Smooth muscle cell (in vitro differentiated cells): ENCODE measurements around the gene TMEM88. TPM values are rescaled to one million over a fixed set of nuclear protein-coding genes. Genes with fewer than 3 reads are reported as not detected.

ENCODE experiments used
- DNase-seq: peaks from one replicate; lab custom pipeline; 2025; ENCODE audit not compliant: unreplicated experiment; lab: John Stamatoyannopoulos, UW
- H2AFZ ChIP-seq: fragments of 200-600 bp; sonication (generic); 2 replicates; pipeline ENCODE4 v1.6.0; 2016; ENCODE audit warnings: antibody characterized with exemption, low read depth, mild to moderate bottlenecking
- H3F3A ChIP-seq: fragments of 200-600 bp; sonication (generic); 2 replicates; pipeline ENCODE4 v1.6.0; 2017; ENCODE audit warnings: antibody characterized with exemption, low read depth
- H3K27ac ChIP-seq: fragments of 200-600 bp; sonication (generic); 2 replicates; pipeline ENCODE4 v1.5.1; 2016; ENCODE audit warnings: low read depth, mild to moderate bottlenecking
- H3K27me3 ChIP-seq: fragments of 200-600 bp; sonication (generic); 2 replicates; pipeline ENCODE4 v1.6.1; 2016; ENCODE audit warnings: low read depth, mild to moderate bottlenecking
- H3K36me3 ChIP-seq: fragments of 200-600 bp; sonication (generic); 2 replicates; pipeline ENCODE4 v1.5.1; 2016; ENCODE audit warnings: low read depth
- H3K4me1 ChIP-seq: fragments of 200-600 bp; sonication (generic); 2 replicates; pipeline ENCODE4 v1.5.1; 2016; ENCODE audit warnings: low read depth
- H3K4me2 ChIP-seq: fragments of 200-600 bp; sonication (generic); 2 replicates; pipeline ENCODE4 v1.6.0; 2016; ENCODE audit warnings: mild to moderate bottlenecking
- H3K4me3 ChIP-seq: fragments of 200-600 bp; sonication (generic); 2 replicates; pipeline ENCODE4 v1.5.1; 2016; ENCODE audit warnings: mild to moderate bottlenecking
- H3K79me2 ChIP-seq: fragments of 200-600 bp; sonication (generic); 2 replicates; pipeline ENCODE4 v1.6.0; 2016; ENCODE audit warnings: low read depth, mild to moderate bottlenecking
- H3K9ac ChIP-seq: fragments of 200-600 bp; sonication (generic); 2 replicates; pipeline ENCODE4 v1.6.0; 2016; ENCODE audit warnings: low read depth
- H3K9me3 ChIP-seq: fragments of 200-600 bp; sonication (generic); replicated peaks from 2 replicates; pipeline ENCODE4 v1.5.1; 2016; ENCODE audit warnings: low read depth
- H4K20me1 ChIP-seq: fragments of 200-600 bp; sonication (generic); 2 replicates; pipeline ENCODE4 v1.6.0; 2016; ENCODE audit warnings: low read depth
- CTCF ChIP-seq: fragments of 200-600 bp; sonication (generic); IDR thresholded peaks from 2 replicates; pipeline ENCODE4 v1.5.1; 2017; ENCODE audit warnings: borderline replicate concordance, mild to moderate bottlenecking, antibody characterized with exemption; ENCODE audit not compliant: insufficient read depth, poor library complexity, severe bottlenecking
- WGBS: methylation state at CpG from one replicate; pipeline ENCODE4 v1.1.7; 2016; ENCODE audit warnings: low lambda C conversion rate; 5-methylcytosine and 5-hydroxymethylcytosine counted together
- polyA plus RNA-seq: library from polyadenylated mRNA; unstranded; fragments of >200 nt; fragmentation: Nextera tagmentation; extraction: Ambion mirVana; gene quantifications from 2 replicates; pipeline ENCODE4 v1.2.1, GENCODE V29; 2016
- total RNA-seq: library from RNA; depleted of rRNA; stranded (reverse); fragments of >200 nt; gene quantifications from 2 replicates; pipeline ENCODE4 v1.2.3, GENCODE V29; 2014

The TMEM88 gene
- total and polyA plus RNA-seq, 2 experiments from 2014 or later = 5.1 to 16.1 TPM

GRCh38 chr17:7842380-7843256, 12.2 kb upstream of the TMEM88 start:
- Histone ChIP-seq H3K9ac (peak overlapping the region; percentile 100), H3K9me3 (no peaks in the 10 kb centered on the region), H3K79me2 (peaks cover 50% of the 10 kb centered on the region), H3K4me3 (peak overlapping the region; percentile 66), H3K4me2 (peak overlapping the region; percentile 90), H3K27ac (peak overlapping the region; percentile 100), H3K4me1 (peaks cover 26% of the 10 kb centered on the region), H4K20me1 (peaks cover 61% of the 10 kb centered on the region), H3K36me3 (no peaks in the 10 kb centered on the region), H3K27me3 (no peaks in the 10 kb centered on the region), H2AFZ (no peak overlapping the region), H3F3A (peaks cover 38% of the 10 kb centered on the region)
- DNase-seq = peak; percentile 84
- no peak for TF ChIP-seq CTCF
- WGBS = 1% methylated on average over 45 of the region's 47 CpGs

- Histone ChIP-seq H3K9ac (peak overlapping the region; percentile 100), H2AFZ (no peak overlapping the region)
Measured at GRCh38 chr17:7843257-7843535, 11.7 kb upstream of the TMEM88 start.

DNA sequence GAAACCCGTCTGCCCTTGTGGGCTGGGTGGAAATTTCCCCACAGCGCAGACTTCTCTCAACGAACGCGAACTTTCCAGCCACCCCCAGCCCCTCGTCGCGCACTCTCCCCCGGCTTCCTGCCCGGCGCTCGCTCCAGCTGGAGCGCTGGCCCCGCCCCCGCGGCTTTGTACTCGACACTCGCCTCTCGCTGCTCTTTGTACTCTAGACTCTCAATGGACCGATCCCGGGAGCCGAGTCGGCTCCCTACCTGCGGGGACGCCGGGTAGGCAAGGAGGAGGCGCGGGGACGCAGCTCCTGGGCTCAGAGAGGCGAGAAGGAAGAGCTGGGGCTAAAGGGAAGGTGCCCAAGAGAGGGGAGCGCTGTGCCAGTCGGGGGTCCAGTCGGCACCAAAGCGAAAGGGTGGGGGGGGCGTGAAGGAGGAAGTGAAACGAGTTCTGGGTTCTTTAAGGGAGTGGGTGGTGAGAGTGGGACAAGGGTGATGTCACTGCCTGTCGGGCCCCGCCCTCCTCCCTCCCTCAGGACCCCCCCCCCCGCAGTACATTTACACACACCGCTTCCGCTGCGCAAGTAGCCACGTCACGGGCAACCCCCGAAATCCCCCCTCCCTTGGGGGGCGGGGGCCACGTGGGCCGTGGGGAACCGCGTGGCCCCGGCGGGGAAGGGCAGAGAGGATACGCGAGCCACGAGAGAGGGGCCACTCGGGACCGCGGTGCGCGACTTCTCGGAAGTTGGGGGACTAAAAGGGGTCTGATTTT, 11.2 kb upstream of the TMEM88 start:
- Histone ChIP-seq H3K79me2 (peaks cover 57% of the 10 kb centered on the region), H3K9ac (peak overlapping the region; percentile 100), H3K27ac (peak overlapping the region; percentile 100), H2AFZ (no peak overlapping the region), H3K36me3 (no peaks in the 10 kb centered on the region), H3K4me1 (peaks cover 22% of the 10 kb centered on the region), H3K27me3 (no peaks in the 10 kb centered on the region), H3K9me3 (no peaks in the 10 kb centered on the region), H3F3A (peaks cover 35% of the 10 kb centered on the region), H4K20me1 (peaks cover 71% of the 10 kb centered on the region), H3K4me3 (peak overlapping the region; percentile 66), H3K4me2 (peak overlapping the region; percentile 90)
- WGBS = under 1% methylated on average over 38 of the region's 61 CpGs
- TF ChIP-seq CTCF = no peak
- DNase-seq = peak; percentile 88

More at GRCh38 chr17:7843257-7843535, 11.7 kb upstream of the TMEM88 start:
- peaks cover 35% of the 10 kb centered on the region for H3F3A ChIP-seq
- H3K36me3 ChIP-seq = no peaks in the 10 kb centered on the region
- H4K20me1 ChIP-seq = peaks cover 67% of the 10 kb centered on the region
- H3K9me3 ChIP-seq = no peaks in the 10 kb centered on the region
- peak overlapping the region; percentile 66 for H3K4me3 ChIP-seq
- H3K27ac ChIP-seq = peak overlapping the region; percentile 100
- H3K27me3 ChIP-seq = no peaks in the 10 kb centered on the region
- H3K79me2 ChIP-seq = peaks cover 55% of the 10 kb centered on the region
- H3K4me1 ChIP-seq = peaks cover 23% of the 10 kb centered on the region
- H3K4me2 ChIP-seq = peak overlapping the region; percentile 90
- WGBS = 3% methylated on average over 17 of the region's 17 CpGs
- no peak for DNase-seq
- no peak for TF ChIP-seq CTCF
